ENCODE data around the gene SEMA3B.
"Not testable (repeated sequence)": the region's sequence is repeated elsewhere in the genome, so short reads cannot be mapped to it uniquely, and the experiment has no call there.

The SEMA3B gene

GRCh38 chr3:50260027-50260941, 8.7 kb upstream of the SEMA3B start:
- FAIRE-seq: no peak

GRCh38 chr3:50260942-50261441, 8.0 kb upstream of the SEMA3B start:
- FAIRE-seq: no peak

GRCh38 chr3:50261505-50261904, 7.4 kb upstream of the SEMA3B start:
- FAIRE-seq: no peak

GRCh38 chr3:50262200-50262599, 6.7 kb upstream of the SEMA3B start:
- FAIRE-seq: not testable (repeated sequence)

GRCh38 chr3:50262778-50263177, 6.2 kb upstream of the SEMA3B start:
- FAIRE-seq: no peak

- peak; percentile 14 for FAIRE-seq
Observed at GRCh38 chr3:50263478-50264382, 5.2 kb upstream of the SEMA3B start.

- FAIRE-seq: peak; percentile 75
Observed at GRCh38 chr3:50264383-50264963, 4.5 kb upstream of the SEMA3B start.

GRCh38 chr3:50264964-50265485, 3.9 kb upstream of the SEMA3B start:
- no peak for FAIRE-seq

- no peak for FAIRE-seq
Observed at GRCh38 chr3:50265571-50265970, 3.4 kb upstream of the SEMA3B start.

- no peak for FAIRE-seq
Observed at GRCh38 chr3:50266017-50266416, 2.9 kb upstream of the SEMA3B start.

- FAIRE-seq: no peak
Observed at GRCh38 chr3:50266836-50267235, 2.1 kb upstream of the SEMA3B start.

GRCh38 chr3:50267280-50267913, 1.6 kb upstream of the SEMA3B start:
- FAIRE-seq: no peak

- no peak for FAIRE-seq
Observed at GRCh38 chr3:50268276-50268675, 671 bp upstream of the SEMA3B start.

- FAIRE-seq: no peak
Observed at GRCh38 chr3:50269460-50269859, 513 bp downstream of the SEMA3B start.

- no peak for FAIRE-seq
Observed at GRCh38 chr3:50269977-50270413, 1.0 kb downstream of the SEMA3B start.

GRCh38 chr3:50270422-50271224, 1.7 kb downstream of the SEMA3B start:
- FAIRE-seq: no peak

- FAIRE-seq: no peak
Observed at GRCh38 chr3:50271314-50271936, 2.5 kb downstream of the SEMA3B start.

GRCh38 chr3:50272538-50272910, 3.6 kb downstream of the SEMA3B start:
- FAIRE-seq: not testable (repeated sequence)

GRCh38 chr3:50272911-50273688, 4.2 kb downstream of the SEMA3B start:
- FAIRE-seq: no peak

- FAIRE-seq: no peak
Observed at GRCh38 chr3:50273689-50274065, 4.7 kb downstream of the SEMA3B start.
